HEK293 (cell line): ENCODE results near the gene PHF23.
A peak's percentile ranks its signal among the peaks of the same experiment; 100 is the strongest.

ENCODE experiments used
- EGR2 ChIP-seq: fragments of 450-650 bp; formaldehyde crosslinking; IDR thresholded peaks from 2 replicates; pipeline ENCODE4 v1.5.1; 2016; ENCODE audit warnings: low read depth, missing biosample characterization, missing genetic modification characterization
- GFI1B ChIP-seq: fragments of 450-650 bp; formaldehyde crosslinking; IDR thresholded peaks from 2 replicates; pipeline ENCODE4 v1.5.1; 2016; ENCODE audit warnings: missing biosample characterization, missing genetic modification characterization
- HOXD13 ChIP-seq: sonication (generic); formaldehyde crosslinking; IDR thresholded peaks from 2 replicates; pipeline ENCODE4 v1.8.0; 2022; ENCODE audit warnings: missing genetic modification reagents, borderline replicate concordance
- INSM2 ChIP-seq: fragments of 450-650 bp; formaldehyde crosslinking; IDR thresholded peaks from 2 replicates; pipeline ENCODE4 v1.5.1; 2016; ENCODE audit warnings: missing biosample characterization, missing genetic modification characterization
- KLF1 ChIP-seq: fragments of 450-650 bp; formaldehyde crosslinking; IDR thresholded peaks from 2 replicates; pipeline ENCODE4 v1.5.1; 2016; ENCODE audit warnings: missing biosample characterization, missing genetic modification characterization
- KLF16 ChIP-seq: fragments of 450-650 bp; formaldehyde crosslinking; IDR thresholded peaks from 2 replicates; pipeline ENCODE4 v1.5.1; 2017; ENCODE audit warnings: missing biosample characterization, missing genetic modification characterization
- MZF1 ChIP-seq: fragments of 450-650 bp; formaldehyde crosslinking; IDR thresholded peaks from 2 replicates; pipeline ENCODE4 v1.5.1; 2017; ENCODE audit warnings: missing biosample characterization, missing genetic modification characterization, borderline replicate concordance
- PRDM1 ChIP-seq: fragments of 450-650 bp; formaldehyde crosslinking; IDR thresholded peaks from 2 replicates; pipeline ENCODE4; 2016; ENCODE audit warnings: missing biosample characterization, missing genetic modification characterization
- YY2 ChIP-seq: fragments of 450-650 bp; formaldehyde crosslinking; IDR thresholded peaks from 2 replicates; pipeline ENCODE4 v1.5.1; 2016; ENCODE audit warnings: missing biosample characterization, missing genetic modification characterization
- ZBTB10 ChIP-seq: fragments of 450-650 bp; formaldehyde crosslinking; IDR thresholded peaks from 2 replicates; pipeline ENCODE4 v1.5.1; 2016; ENCODE audit warnings: missing biosample characterization, missing genetic modification characterization
- ZBTB11 ChIP-seq: fragments of 450-650 bp; formaldehyde crosslinking; conservative IDR thresholded peaks from 2 replicates; pipeline ENCODE4 v1.5.1; 2016; ENCODE audit warnings: low read depth, missing biosample characterization, missing genetic modification characterization
- ZBTB20 ChIP-seq: fragments of 450-650 bp; formaldehyde crosslinking; IDR thresholded peaks from 2 replicates; pipeline ENCODE4 v1.5.1; 2016; ENCODE audit warnings: missing biosample characterization, missing genetic modification characterization
- ZBTB44 ChIP-seq: fragments of 450-650 bp; IDR thresholded peaks from 2 replicates; pipeline ENCODE4 v1.5.1; 2018; ENCODE audit warnings: missing biosample characterization, mild to moderate bottlenecking, missing genetic modification characterization
- ZNF112 ChIP-seq: fragments of 450-650 bp; formaldehyde crosslinking; IDR thresholded peaks from 2 replicates; pipeline ENCODE4 v1.5.0; 2017; ENCODE audit warnings: missing biosample characterization, missing genetic modification characterization
- ZNF19 ChIP-seq: fragments of 450-650 bp; formaldehyde crosslinking; IDR thresholded peaks from 2 replicates; pipeline ENCODE4; 2016; ENCODE audit warnings: missing biosample characterization, missing genetic modification characterization, low read depth
- ZNF202 ChIP-seq: fragments of 450-650 bp; formaldehyde crosslinking; IDR thresholded peaks from 2 replicates; pipeline ENCODE4 v1.5.1; 2016; ENCODE audit warnings: missing biosample characterization, missing genetic modification characterization, borderline replicate concordance
- ZNF223 ChIP-seq: fragments of 450-650 bp; formaldehyde crosslinking; IDR thresholded peaks from 2 replicates; pipeline ENCODE4 v1.5.1; 2016; ENCODE audit warnings: missing biosample characterization, missing genetic modification characterization
- ZNF248 ChIP-seq: fragments of 450-650 bp; formaldehyde crosslinking; IDR thresholded peaks from 2 replicates; pipeline ENCODE4 v1.5.1; 2017; ENCODE audit warnings: missing biosample characterization, missing genetic modification characterization
- ZNF274 ChIP-seq, 2 experiments: fragments of 200-500 bp in 1 of 2; fragments of 450-650 bp in 1 of 2; sonication (Bioruptor generic) in 1 of 2; formaldehyde crosslinking in 1 of 2; IDR thresholded peaks; 2 replicates each; pipeline versions ENCODE4 v1.5.1 to v1.6.1; 2014 to 2016; ENCODE audit warnings: borderline replicate concordance in 1 of 2, inconsistent platforms in 1 of 2, low read length in 1 of 2, missing biosample characterization in 1 of 2, missing genetic modification characterization in 1 of 2
- ZNF426 ChIP-seq: fragments of 450-650 bp; formaldehyde crosslinking; IDR thresholded peaks from 2 replicates; pipeline ENCODE4 v1.5.1; 2017; ENCODE audit warnings: missing biosample characterization, missing genetic modification characterization, mild to moderate bottlenecking, inconsistent platforms, moderate library complexity
- ZNF449 ChIP-seq: fragments of 450-650 bp; formaldehyde crosslinking; IDR thresholded peaks from 2 replicates; pipeline ENCODE4 v1.5.1; 2017; ENCODE audit warnings: missing biosample characterization, mild to moderate bottlenecking, missing genetic modification characterization, moderate library complexity
- ZNF48 ChIP-seq: fragments of 450-650 bp; formaldehyde crosslinking; IDR thresholded peaks from 2 replicates; pipeline ENCODE4 v1.5.1; 2016; ENCODE audit warnings: missing biosample characterization, missing genetic modification characterization
- ZNF610 ChIP-seq: fragments of 450-650 bp; formaldehyde crosslinking; IDR thresholded peaks from 2 replicates; pipeline ENCODE4 v1.5.1; 2016; ENCODE audit warnings: missing biosample characterization, missing genetic modification characterization, borderline replicate concordance
- ZNF658 ChIP-seq: fragments of 450-650 bp; formaldehyde crosslinking; IDR thresholded peaks from 2 replicates; pipeline ENCODE4; 2016; ENCODE audit warnings: missing biosample characterization, missing genetic modification characterization
- ZNF776 ChIP-seq: fragments of 450-650 bp; formaldehyde crosslinking; IDR thresholded peaks from 2 replicates; pipeline ENCODE4 v1.5.0; 2017; ENCODE audit warnings: missing biosample characterization, missing genetic modification characterization, borderline replicate concordance
- ZNF785 ChIP-seq: fragments of 450-650 bp; formaldehyde crosslinking; IDR thresholded peaks from 2 replicates; pipeline ENCODE4 v1.5.1; 2016; ENCODE audit warnings: missing biosample characterization, missing genetic modification characterization
- ZNF792 ChIP-seq: fragments of 450-650 bp; formaldehyde crosslinking; IDR thresholded peaks from 2 replicates; pipeline ENCODE4 v1.5.1; 2016; ENCODE audit warnings: missing biosample characterization, missing genetic modification characterization
- ZSCAN23 ChIP-seq: fragments of 450-650 bp; formaldehyde crosslinking; IDR thresholded peaks from 2 replicates; pipeline ENCODE4 v1.5.1; 2016; ENCODE audit warnings: missing biosample characterization, missing genetic modification characterization

Gene PHF23

GRCh38 chr17:7241783-7242716, 2.8 kb upstream of the PHF23 start, which contains the start of gene GABARAP (continued):
- TF ChIP-seq ZBTB11, result peak; percentile 78
- peak; percentile 92 for TF ChIP-seq ZBTB20 (tag by site-specific recombination)
- TF ChIP-seq INSM2, result no peak
- no peak for TF ChIP-seq GFI1B (tag by site-specific recombination)
- no peak for TF ChIP-seq ZNF274 (IDR thresholded peaks at IDR 0.05; ENCODE audit: low read length)
- no peak for TF ChIP-seq ZNF274 (tag by site-specific recombination; IDR thresholded peaks at IDR 0.05; ENCODE audit: borderline replicate concordance)
- peak; percentile 88 for TF ChIP-seq KLF16 (tag by site-specific recombination)
- TF ChIP-seq ZNF248 (tag by site-specific recombination), result no peak
- TF ChIP-seq ZNF776, result no peak
- TF ChIP-seq ZNF449 (tag by site-specific recombination), result no peak
- TF ChIP-seq MZF1, result no peak
- 0 out of 2 replicates have a peak, but pooled peaks have one; percentile 8 for TF ChIP-seq KLF1 (tag by site-specific recombination)
- TF ChIP-seq PRDM1 (tag by site-specific recombination), result no peak
- TF ChIP-seq ZSCAN23 (tag by site-specific recombination), result no peak
- TF ChIP-seq ZBTB10, result peak; percentile 88
- TF ChIP-seq YY2 (tag by site-specific recombination), result no peak
- no peak for TF ChIP-seq ZNF202 (tag by site-specific recombination)
- no peak for TF ChIP-seq ZNF658
- no peak for TF ChIP-seq ZNF426
- TF ChIP-seq ZNF792 (tag by site-specific recombination), result no peak
- no peak for TF ChIP-seq HOXD13 (CRISPR knock-in tag)
- no peak for TF ChIP-seq ZNF48 (tag by site-specific recombination)
- no peak for TF ChIP-seq ZNF223 (tag by site-specific recombination)
- TF ChIP-seq ZNF19, result no peak; the same call in 1 of the 2 replicates
- TF ChIP-seq ZBTB44, result no peak
- peak; percentile 66 for TF ChIP-seq EGR2
- no peak for TF ChIP-seq ZNF112 (tag by site-specific recombination)
- no peak for TF ChIP-seq ZNF610 (tag by site-specific recombination)
- TF ChIP-seq ZNF785, result no peak
